Smooth muscle cell (in vitro differentiated cells): ENCODE measurements around the gene MRPS34. TPM values are rescaled to one million over a fixed set of nuclear protein-coding genes. Genes with fewer than 3 reads are reported as not detected.

ENCODE experiments used
- DNase-seq: peaks from one replicate; lab custom pipeline; 2025; ENCODE audit not compliant: unreplicated experiment; lab: John Stamatoyannopoulos, UW
- H2AFZ ChIP-seq: fragments of 200-600 bp; sonication (generic); 2 replicates; pipeline ENCODE4 v1.6.0; 2016; ENCODE audit warnings: antibody characterized with exemption, low read depth, mild to moderate bottlenecking
- H3F3A ChIP-seq: fragments of 200-600 bp; sonication (generic); 2 replicates; pipeline ENCODE4 v1.6.0; 2017; ENCODE audit warnings: antibody characterized with exemption, low read depth
- H3K27ac ChIP-seq: fragments of 200-600 bp; sonication (generic); 2 replicates; pipeline ENCODE4 v1.5.1; 2016; ENCODE audit warnings: low read depth, mild to moderate bottlenecking
- H3K27me3 ChIP-seq: fragments of 200-600 bp; sonication (generic); 2 replicates; pipeline ENCODE4 v1.6.1; 2016; ENCODE audit warnings: low read depth, mild to moderate bottlenecking
- H3K36me3 ChIP-seq: fragments of 200-600 bp; sonication (generic); 2 replicates; pipeline ENCODE4 v1.5.1; 2016; ENCODE audit warnings: low read depth
- H3K4me1 ChIP-seq: fragments of 200-600 bp; sonication (generic); 2 replicates; pipeline ENCODE4 v1.5.1; 2016; ENCODE audit warnings: low read depth
- H3K4me2 ChIP-seq: fragments of 200-600 bp; sonication (generic); 2 replicates; pipeline ENCODE4 v1.6.0; 2016; ENCODE audit warnings: mild to moderate bottlenecking
- H3K4me3 ChIP-seq: fragments of 200-600 bp; sonication (generic); 2 replicates; pipeline ENCODE4 v1.5.1; 2016; ENCODE audit warnings: mild to moderate bottlenecking
- H3K79me2 ChIP-seq: fragments of 200-600 bp; sonication (generic); 2 replicates; pipeline ENCODE4 v1.6.0; 2016; ENCODE audit warnings: low read depth, mild to moderate bottlenecking
- H3K9ac ChIP-seq: fragments of 200-600 bp; sonication (generic); 2 replicates; pipeline ENCODE4 v1.6.0; 2016; ENCODE audit warnings: low read depth
- H3K9me3 ChIP-seq: fragments of 200-600 bp; sonication (generic); replicated peaks from 2 replicates; pipeline ENCODE4 v1.5.1; 2016; ENCODE audit warnings: low read depth
- H4K20me1 ChIP-seq: fragments of 200-600 bp; sonication (generic); 2 replicates; pipeline ENCODE4 v1.6.0; 2016; ENCODE audit warnings: low read depth
- WGBS: methylation state at CpG from one replicate; pipeline ENCODE4 v1.1.7; 2016; ENCODE audit warnings: low lambda C conversion rate; 5-methylcytosine and 5-hydroxymethylcytosine counted together
- polyA plus RNA-seq: library from polyadenylated mRNA; unstranded; fragments of >200 nt; fragmentation: Nextera tagmentation; extraction: Ambion mirVana; gene quantifications from 2 replicates; pipeline ENCODE4 v1.2.1, GENCODE V29; 2016
- total RNA-seq: library from RNA; depleted of rRNA; stranded (reverse); fragments of >200 nt; gene quantifications from 2 replicates; pipeline ENCODE4 v1.2.3, GENCODE V29; 2014
- TF ChIP-seq, protein P1 (sequence below): fragments of 200-600 bp; sonication (generic); IDR thresholded peaks from 2 replicates; pipeline ENCODE4 v1.5.1; 2017; ENCODE audit warnings: borderline replicate concordance, mild to moderate bottlenecking, antibody characterized with exemption; ENCODE audit not compliant: insufficient read depth, poor library complexity, severe bottlenecking

The MRPS34 gene
- total and polyA plus RNA-seq, 2 experiments from 2014 or later = 62.9 to 111 TPM

DNA sequence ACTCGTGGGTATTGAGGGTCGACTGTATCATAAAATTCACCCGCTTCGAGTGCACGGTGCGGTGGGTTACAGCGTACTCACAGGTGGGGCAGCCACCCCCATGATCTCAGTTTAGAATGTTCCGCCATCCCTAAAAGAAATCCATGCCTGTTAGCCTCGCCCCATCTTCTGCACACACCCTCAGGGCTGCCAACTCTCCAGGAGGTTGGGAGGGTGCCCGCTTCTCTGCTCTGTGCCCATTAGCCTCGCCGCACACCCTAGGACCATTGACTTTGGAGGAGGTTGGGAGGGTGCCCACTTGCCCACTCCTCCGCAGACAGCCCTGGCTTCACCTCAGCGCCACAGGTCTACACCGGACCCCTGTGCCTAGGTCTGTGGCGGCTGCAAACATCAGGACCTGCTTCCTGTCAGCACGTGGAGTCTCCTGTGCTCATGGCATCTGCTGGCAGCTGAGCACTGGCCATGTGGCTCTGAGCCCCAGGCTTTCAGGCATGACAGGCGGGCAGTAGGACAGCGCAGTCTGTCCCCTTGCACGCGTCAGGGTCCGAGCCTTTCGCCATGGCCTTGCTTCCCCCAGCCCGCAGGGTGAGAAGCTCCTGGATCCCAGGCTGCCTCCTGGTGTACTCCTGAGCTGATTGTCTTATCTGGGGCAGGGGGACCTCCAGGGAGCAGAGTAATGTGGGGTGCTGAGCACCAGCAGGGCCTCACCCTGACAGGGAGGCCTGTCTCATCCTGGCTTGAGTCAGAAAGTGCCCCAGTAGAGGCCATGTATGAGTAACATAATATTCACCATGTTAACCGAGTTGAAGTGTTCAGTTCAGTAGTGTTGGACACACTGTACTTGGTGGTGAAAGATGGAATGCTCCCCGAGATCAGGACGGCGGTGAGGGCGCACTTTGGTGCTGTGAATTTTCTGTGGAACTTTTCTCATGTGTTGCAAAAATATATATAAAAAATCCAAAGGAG is 23.5 kb downstream of the MRPS34 start:
- Histone ChIP-seq H3F3A (peaks cover 9% of the 10 kb centered on the region), H4K20me1 (peaks cover 6% of the 10 kb centered on the region), H3K4me1 (no peaks in the 10 kb centered on the region), H3K27ac (no peak overlapping the region), H3K36me3 (no peaks in the 10 kb centered on the region), H3K4me3 (no peak overlapping the region), H3K4me2 (no peak overlapping the region), H3K27me3 (no peaks in the 10 kb centered on the region), H3K79me2 (no peaks in the 10 kb centered on the region), H2AFZ (no peak overlapping the region), H3K9ac (no peak overlapping the region), H3K9me3 (no peaks in the 10 kb centered on the region)
- WGBS = 97% methylated on average over 29 of the region's 29 CpGs
- TF ChIP-seq, protein P1, sequence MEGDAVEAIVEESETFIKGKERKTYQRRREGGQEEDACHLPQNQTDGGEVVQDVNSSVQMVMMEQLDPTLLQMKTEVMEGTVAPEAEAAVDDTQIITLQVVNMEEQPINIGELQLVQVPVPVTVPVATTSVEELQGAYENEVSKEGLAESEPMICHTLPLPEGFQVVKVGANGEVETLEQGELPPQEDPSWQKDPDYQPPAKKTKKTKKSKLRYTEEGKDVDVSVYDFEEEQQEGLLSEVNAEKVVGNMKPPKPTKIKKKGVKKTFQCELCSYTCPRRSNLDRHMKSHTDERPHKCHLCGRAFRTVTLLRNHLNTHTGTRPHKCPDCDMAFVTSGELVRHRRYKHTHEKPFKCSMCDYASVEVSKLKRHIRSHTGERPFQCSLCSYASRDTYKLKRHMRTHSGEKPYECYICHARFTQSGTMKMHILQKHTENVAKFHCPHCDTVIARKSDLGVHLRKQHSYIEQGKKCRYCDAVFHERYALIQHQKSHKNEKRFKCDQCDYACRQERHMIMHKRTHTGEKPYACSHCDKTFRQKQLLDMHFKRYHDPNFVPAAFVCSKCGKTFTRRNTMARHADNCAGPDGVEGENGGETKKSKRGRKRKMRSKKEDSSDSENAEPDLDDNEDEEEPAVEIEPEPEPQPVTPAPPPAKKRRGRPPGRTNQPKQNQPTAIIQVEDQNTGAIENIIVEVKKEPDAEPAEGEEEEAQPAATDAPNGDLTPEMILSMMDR = no peak
- DNase-seq = no peak

DNA sequence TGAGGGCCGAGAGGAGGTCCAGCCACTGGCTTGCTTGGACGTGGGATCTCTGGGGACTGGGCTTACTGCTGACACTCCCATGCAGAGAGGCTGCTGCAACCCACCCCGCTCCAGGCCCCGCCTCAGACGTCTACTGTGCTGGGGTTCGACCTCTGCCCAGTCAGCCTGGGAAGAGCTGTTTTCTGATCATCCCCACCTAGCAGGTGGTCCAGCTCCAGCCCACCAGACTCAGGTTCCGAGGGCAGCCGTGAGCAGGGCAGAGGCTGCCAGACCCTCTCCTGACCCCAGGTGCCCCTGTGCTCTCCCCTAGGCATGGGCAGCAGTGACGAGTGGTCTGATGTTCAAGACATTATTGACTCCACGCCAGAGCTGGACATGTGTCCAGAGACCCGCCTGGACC is 25.0 kb downstream of the MRPS34 start:
- Histone ChIP-seq H3K27me3 (no peaks in the 10 kb centered on the region), H3K4me2 (no peak overlapping the region), H3K79me2 (no peaks in the 10 kb centered on the region), H3K9me3 (no peaks in the 10 kb centered on the region), H3K36me3 (no peaks in the 10 kb centered on the region), H2AFZ (no peak overlapping the region), H3K4me3 (no peak overlapping the region), H4K20me1 (peaks cover 6% of the 10 kb centered on the region), H3K4me1 (no peaks in the 10 kb centered on the region), H3K9ac (no peak overlapping the region), H3K27ac (no peak overlapping the region), H3F3A (peaks cover 6% of the 10 kb centered on the region)
- DNase-seq = no peak
- 92% methylated on average over 11 of the region's 11 CpGs for WGBS
- TF ChIP-seq, protein P1 = no peak

DNA sequence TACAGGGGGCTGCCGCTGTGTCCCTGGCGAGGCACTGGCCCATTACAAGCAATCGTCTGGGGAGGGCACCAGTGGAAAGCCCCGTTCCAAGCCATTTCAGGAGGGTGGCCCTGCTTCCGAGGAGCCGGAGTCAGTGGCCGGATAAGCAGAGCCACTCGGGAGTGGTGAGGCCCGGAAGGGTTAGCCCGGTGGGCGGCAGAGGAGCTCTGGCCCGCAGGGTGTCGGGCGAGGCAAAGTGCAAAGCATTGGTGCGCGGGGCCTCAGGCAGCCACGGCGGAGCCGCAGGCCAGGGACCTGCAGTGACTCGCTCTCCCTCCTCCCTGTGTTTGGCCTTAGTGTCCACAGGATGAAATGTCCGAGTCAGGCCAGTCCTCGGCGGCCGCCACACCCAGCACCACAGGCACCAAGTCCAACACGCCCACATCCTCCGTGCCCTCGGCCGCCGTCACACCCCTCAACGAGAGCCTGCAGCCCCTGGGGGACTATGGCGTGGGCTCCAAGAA is 26.2 kb downstream of the MRPS34 start:
- 85% methylated on average over 27 of the region's 31 CpGs for WGBS
- peak overlapping the region; percentile 54 for H3K9ac ChIP-seq
- H4K20me1 ChIP-seq = peaks cover 6% of the 10 kb centered on the region
- TF ChIP-seq, protein P1 = no peak
- no peak overlapping the region for H2AFZ ChIP-seq
- H3K27me3 ChIP-seq = no peaks in the 10 kb centered on the region
- H3K36me3 ChIP-seq = no peaks in the 10 kb centered on the region
- peak overlapping the region; percentile 94 for H3K27ac ChIP-seq
- DNase-seq = no peak
- H3K4me1 ChIP-seq = no peaks in the 10 kb centered on the region
- no peaks in the 10 kb centered on the region for H3K9me3 ChIP-seq
- H3K4me3 ChIP-seq = no peak overlapping the region
- no peaks in the 10 kb centered on the region for H3K79me2 ChIP-seq
- peaks cover 6% of the 10 kb centered on the region for H3F3A ChIP-seq
- peak overlapping the region; percentile 32 for H3K4me2 ChIP-seq
